HG03442 (cell line): Measurements from ENCODE around the gene IDUA.
"Not testable (repeated sequence)": the region's sequence is repeated elsewhere in the genome, so short reads cannot be mapped to it uniquely, and the experiment has no call there.

Source experiments
- ATAC-seq: cut with Tn5 transposase; IDR thresholded peaks from one replicate; pipeline ENCODE4 v1.9.1; 2021; ENCODE audit warnings: mild to moderate bottlenecking, moderate library complexity; ENCODE audit not compliant: unreplicated experiment

The IDUA gene

GRCh38 chr4:1043162-1043561, 56.3 kb downstream of the IDUA start:
- no peak for ATAC-seq

DNA sequence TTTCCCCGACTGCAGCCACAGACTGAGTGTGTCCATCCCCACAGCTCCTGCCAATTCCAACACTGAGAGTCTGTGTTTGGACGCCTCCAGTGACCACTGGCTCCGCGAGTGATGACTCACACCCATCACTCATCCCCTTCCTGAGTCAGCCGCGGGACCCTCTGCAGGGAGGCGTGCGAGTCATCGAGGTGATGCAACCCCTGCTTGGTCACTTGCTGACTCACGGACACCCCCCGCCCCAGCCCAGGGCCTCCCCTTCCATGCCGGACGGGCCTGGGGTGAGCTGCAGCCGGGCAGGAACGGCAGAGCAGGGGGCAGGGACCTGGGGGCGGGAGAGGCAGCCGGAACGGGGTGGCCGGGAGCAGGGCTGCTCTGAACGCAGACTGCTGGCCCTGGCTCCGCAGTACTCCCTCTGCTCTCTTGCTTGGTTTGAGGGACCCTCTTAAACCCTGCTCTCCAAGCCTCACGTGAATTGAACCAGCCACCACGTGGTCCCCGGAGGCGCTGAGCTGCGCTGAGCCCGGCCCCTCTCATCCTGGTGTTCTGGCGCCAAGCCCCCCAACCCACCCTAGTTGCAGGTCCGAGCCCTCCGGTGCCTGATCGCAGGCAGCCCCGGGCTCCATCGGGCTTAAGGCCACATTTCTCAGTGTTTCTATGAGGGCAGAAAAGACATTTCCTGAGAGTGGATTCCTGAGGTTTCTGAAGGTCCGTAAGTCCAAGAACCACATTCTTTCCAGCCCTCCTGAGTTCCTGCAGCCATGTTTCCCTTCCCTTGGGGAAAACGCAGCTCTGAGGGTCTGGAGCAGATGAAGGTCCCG, 57.0 kb downstream of the IDUA start:
- no peak for ATAC-seq

DNA sequence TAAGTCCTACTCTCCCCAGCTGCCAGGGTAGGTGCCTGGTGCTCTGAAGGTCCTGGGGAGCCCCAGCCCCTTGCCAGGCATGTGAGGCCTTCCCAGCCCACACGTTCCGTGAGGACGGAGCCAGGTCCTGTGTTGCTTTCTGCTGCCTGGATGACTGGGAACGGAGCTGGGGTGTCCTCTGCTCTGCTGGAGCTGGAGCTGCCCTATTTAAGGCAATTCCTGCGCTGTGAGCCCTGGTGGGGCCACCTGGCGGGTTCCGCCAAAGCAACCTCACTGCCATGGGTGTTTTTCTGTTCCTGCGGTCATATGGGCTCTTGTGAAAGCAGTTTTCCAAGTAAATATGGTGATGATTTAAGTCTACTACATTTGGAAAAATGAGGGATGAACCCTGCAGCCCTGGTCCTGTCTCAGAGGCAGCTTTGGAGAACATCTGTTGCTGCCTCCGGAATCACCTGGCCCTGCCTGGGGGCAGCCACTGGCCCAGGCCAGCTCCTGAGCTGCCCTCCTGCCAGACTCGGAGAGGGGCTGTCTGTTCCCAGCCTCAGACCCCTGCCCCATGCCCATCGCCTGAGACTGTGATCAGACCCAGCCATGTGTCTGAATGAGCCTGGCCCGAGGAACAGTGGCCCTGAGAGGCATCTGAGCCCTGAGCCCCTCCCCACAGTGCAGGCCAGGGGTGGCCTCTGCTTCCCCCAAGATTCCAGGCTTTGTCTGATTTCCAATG, 57.8 kb downstream of the IDUA start:
- no peak for ATAC-seq

DNA sequence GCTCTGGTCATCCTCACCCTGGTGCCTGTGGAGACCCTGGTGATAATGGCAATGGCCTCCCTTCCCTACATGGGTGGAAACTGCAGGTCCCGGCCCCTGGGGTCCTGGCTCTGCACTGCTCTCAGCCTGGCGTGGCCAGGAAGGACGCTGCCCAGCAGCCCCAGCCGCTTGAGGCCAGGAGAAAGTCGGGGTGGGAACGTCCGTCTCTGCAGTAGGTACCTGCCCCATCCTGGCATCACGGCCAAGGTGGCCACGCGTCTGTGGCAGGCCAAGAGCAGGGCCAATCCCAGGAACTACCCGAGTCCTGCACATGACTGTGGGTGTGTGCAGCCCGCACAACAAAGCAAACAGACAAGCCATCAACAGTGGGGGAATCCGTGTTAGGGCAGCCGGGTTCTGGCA, 58.4 kb downstream of the IDUA start:
- ATAC-seq, result no peak

GRCh38 chr4:1045595-1046201, 58.9 kb downstream of the IDUA start:
- no peak for ATAC-seq

- not testable (repeated sequence) for ATAC-seq
Measured at GRCh38 chr4:1046581-1047011, 59.8 kb downstream of the IDUA start.

DNA sequence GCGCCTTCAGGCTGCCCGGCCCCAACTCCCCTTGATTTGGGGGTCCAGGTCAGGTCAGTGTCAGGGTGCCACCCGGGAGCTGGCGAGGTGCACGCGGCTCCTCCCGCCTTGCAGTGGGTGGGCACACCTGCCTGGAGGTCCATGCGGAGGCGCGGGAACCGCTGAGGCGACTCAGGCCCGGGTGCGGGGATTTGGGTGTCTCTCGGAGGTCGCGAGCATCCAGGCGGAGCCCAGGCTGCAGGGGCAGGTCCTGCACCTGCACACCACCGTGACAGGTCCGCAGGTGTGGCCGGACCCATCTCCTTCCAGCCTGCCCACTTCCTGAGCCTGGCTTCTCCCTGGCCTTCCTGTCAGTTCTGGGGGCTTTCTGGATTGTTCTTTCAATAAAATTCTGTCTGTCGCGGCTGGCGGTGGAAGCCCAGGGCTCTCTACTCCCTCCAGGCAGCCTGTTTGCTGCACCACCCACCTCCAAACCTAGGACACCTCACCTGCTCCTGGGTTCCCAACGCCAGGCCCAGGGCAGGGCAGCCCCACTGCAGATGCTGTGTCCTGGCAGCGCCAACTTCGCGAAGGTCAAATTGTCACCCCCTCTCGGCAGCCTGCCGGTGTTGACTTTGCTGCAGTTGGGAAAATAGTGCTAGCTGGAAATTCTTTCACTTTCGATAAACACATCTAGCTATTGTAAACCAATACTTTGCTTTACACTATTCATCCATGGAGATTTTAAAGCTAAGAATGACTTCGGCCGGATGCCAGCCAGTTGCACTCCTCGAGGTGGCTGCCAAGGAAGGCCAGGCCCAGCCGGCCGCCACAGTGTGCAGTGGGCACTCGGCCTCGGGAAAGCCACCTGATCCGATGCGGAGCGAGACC, 60.5 kb downstream of the IDUA start:
- ATAC-seq, result no peak

DNA sequence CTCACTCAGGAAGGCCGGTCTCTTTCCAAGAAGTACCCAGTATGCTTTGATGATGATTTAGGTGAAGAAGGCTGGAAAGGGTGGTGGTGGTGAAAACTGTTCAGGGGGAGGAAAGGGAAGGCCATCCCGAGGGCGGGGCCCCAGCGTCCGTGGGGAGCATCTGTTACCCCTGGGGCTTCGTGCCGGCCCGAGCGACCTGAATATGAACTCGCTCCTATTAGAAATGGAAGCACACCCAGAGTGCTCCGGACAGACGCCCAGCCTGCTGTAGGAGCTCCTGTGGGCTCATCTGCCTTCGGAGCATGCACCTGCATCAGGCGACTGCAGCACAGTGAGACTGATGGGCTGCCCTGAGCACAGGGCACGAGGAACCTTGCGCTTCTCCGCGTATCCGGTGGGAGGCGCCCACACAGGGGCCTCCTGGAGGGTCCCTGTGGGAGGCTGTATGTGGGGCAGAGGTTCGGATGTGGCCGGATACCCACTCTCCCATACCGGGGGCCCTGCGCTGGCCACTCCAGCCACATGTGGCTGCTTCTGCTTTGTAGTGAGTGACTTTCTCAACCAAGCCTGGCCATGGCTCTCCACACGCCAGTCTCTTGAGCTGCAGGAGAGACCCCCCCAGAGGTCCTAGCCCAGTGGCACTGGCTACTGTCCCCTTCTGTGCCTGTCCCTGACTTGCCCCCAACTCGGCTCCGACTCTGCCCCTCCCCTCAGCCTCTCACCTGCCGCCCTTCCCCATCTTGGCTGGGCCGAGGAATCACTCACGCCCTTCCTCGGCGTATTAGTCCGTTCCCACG, 61.3 kb downstream of the IDUA start:
- no peak for ATAC-seq

- ATAC-seq, result no peak
Measured at GRCh38 chr4:1048773-1049590, 62.1 kb downstream of the IDUA start.

GRCh38 chr4:1049591-1049905, 62.7 kb downstream of the IDUA start:
- no peak for ATAC-seq

DNA sequence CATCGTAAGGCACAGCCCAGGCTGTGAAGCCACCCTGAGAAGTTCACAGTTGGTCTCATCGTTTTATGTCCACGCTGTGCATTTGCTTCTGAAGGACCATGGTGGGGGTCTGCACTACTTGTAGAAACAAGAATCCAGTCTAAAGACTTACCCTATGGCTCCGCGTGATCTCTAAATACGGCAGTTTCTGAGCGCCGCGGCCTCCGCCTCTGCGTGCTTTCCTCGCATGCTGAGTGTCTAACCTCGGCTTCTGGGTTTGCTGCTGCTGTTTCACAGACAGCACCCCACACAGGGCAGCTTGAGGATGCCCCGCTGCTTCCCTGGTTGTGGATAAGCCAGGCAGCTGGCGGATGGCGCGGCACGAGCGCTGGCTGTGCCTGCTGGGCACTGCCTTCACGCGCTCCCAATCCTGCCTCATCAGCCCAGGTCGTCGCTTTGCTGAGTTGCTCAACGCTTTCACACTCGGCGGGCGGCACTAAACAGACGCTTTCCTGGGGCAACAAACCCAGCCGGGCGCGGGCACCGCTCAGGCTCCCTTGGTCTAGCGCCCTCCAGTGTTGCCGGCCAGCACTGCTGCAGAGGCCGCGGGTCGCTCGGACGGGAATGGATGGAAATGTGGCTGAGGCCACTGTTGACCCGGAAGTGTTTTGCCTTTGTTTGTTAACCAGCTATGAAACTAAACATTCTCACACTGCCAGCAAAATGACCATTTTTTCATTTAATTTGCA, 63.8 kb downstream of the IDUA start:
- ATAC-seq, result no peak

- ATAC-seq, result no peak
Measured at GRCh38 chr4:1051472-1051871, 64.6 kb downstream of the IDUA start.

DNA sequence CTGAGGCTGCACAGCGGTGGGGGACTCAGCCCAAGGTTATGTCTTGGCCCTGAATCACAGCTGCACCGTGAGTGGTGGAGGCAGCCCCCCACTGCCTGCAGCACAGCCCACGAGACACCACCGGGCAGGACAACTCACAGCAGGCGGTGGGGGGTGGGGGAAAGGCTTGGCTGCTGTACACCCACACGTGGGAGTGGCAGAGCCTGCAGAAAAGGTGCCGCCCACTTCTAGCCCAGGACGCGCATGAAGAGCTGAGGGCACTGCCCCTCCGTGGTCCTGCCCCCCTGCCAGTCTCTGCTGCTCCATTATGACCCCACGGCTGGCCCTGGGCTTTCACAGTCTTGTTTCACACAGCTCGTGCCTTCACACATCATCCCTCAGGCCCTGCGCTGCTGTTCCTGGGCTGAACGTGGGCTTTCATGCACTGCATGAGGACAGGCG, 65.4 kb downstream of the IDUA start:
- no peak for ATAC-seq

DNA sequence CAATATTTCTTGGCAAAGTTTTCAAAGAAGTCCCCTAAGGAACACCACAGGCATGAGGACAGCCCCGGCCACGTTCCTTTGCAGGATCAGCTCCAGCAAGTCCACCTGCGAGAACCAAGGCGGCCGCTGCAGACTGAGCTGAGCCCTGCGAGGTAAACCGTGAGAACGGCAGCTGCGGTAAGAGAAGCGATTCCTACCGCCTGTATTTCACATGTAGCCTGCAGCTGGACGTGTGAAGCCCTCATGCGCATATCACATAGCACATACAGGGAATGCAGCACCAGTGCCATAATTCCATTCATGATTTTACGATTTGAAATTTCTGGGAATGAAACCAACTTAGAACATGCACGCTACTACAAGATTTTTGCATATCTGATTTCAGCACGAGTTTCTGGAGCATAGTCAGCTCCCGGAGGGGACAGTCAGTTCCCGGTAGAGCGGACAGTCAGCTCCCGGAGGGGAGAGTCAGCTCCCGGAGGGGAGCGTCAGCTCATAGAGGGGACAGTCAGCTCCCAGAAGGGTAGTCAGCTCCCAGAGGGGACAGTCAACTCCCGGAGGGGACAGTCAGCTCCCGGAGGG, 66.3 kb downstream of the IDUA start:
- no peak for ATAC-seq

- not testable (repeated sequence) for ATAC-seq
Measured at GRCh38 chr4:1053891-1054290, 67.0 kb downstream of the IDUA start.
